ENCODE data around the gene BLOC1S3. TPM values are rescaled to one million over a fixed set of nuclear protein-coding genes. Genes with fewer than 3 reads are reported as not detected.

Gene BLOC1S3
- polyA plus RNA-seq, 1 donor (not counting 4 experiments of a cell fraction or from before 2014, with no cell fraction given), result 5.1 TPM

- H3K9ac ChIP-seq (ENCODE audit: control insufficient read depth, extremely low read depth, insufficient read depth, low read length), result peak overlapping the region; percentile 37
- peaks cover 2% of the 10 kb centered on the region for H4K20me1 ChIP-seq (ENCODE audit: control insufficient read depth, extremely low read depth, insufficient read depth, low read length)
- peak overlapping the region; percentile 5 for H2AFZ ChIP-seq (ENCODE audit: control insufficient read depth, low read length)
- peaks cover 49% of the 10 kb centered on the region for H3K4me1 ChIP-seq (ENCODE audit: control insufficient read depth, extremely low read depth, insufficient read depth, low read length)
- no peaks in the 10 kb centered on the region for H3K9me3 ChIP-seq (ENCODE audit: control insufficient read depth, low read depth, low read length)
- H3K9me1 ChIP-seq (ENCODE audit: control insufficient read depth, extremely low read depth, insufficient read depth, low read length), result no peaks in the 10 kb centered on the region
- no peaks in the 10 kb centered on the region for H3K27me3 ChIP-seq (ENCODE audit: control insufficient read depth, extremely low read depth, insufficient read depth, low read length)
- H3K27ac ChIP-seq (ENCODE audit: control insufficient read depth, insufficient read depth, low read length), result no peak overlapping the region
- peak overlapping the region; percentile 66 for H3K4me2 ChIP-seq (ENCODE audit: control insufficient read depth, extremely low read depth, insufficient read depth, low read depth, low read length)
- dilution Hi-C loops (cut with MboI; ENCODE audit: extremely low pct_ligation_motif_present, low sequenced_read_pairs), result no loop called here
- no peaks in the 10 kb centered on the region for H3K36me3 ChIP-seq (ENCODE audit: control insufficient read depth in 2 of 2, extremely low read depth in 1 of 2, insufficient read depth in 2 of 2, low read length in 2 of 2)
- H3K79me2 ChIP-seq (ENCODE audit: control insufficient read depth, insufficient read depth, low read length), result no peaks in the 10 kb centered on the region
- FAIRE-seq (no peak), DNase-seq (ENCODE audit: low read depth, low spot score) (no peak)
- peak overlapping the region in 2 of 3 experiments; percentile 7 to 22 for H3K4me3 ChIP-seq (ENCODE audit: control insufficient read depth in 2 of 3, extremely low read depth in 1 of 3, insufficient read depth in 2 of 3, low read depth in 1 of 3, low read length in 3 of 3)
- peak; percentile 24 to 69 (median 44) for TF ChIP-seq CTCF (optimal IDR thresholded peaks at IDR 0.05 in 1 of 3, IDR thresholded peaks at IDR 0.05 in 1 of 3, conservative IDR thresholded peaks at IDR 0.05 in 1 of 3; ENCODE audit: extremely low read depth in 1 of 3, insufficient read depth in 2 of 3, low read length in 3 of 3)
- no peak for TF ChIP-seq EZH2 (IDR thresholded peaks at IDR 0.05; ENCODE audit: low read length)
Measured at GRCh38 chr19:45161738-45162607, 16.6 kb upstream of the BLOC1S3 start.

- no peaks in the 10 kb centered on the region for H3K36me3 ChIP-seq (ENCODE audit: control insufficient read depth in 2 of 2, extremely low read depth in 1 of 2, insufficient read depth in 2 of 2, low read length in 2 of 2)
- DNase-seq (ENCODE audit: low read depth, low spot score), result no peak
- peaks cover 2% of the 10 kb centered on the region for H4K20me1 ChIP-seq (ENCODE audit: control insufficient read depth, extremely low read depth, insufficient read depth, low read length)
- H2AFZ ChIP-seq (ENCODE audit: control insufficient read depth, low read length), result peak overlapping the region; percentile 5
- no peak overlapping the region for H3K27ac ChIP-seq (ENCODE audit: control insufficient read depth, insufficient read depth, low read length)
- peak overlapping the region; percentile 37 for H3K9ac ChIP-seq (ENCODE audit: control insufficient read depth, extremely low read depth, insufficient read depth, low read length)
- dilution Hi-C loops (cut with MboI; ENCODE audit: extremely low pct_ligation_motif_present, low sequenced_read_pairs), result no loop called here
- peak overlapping the region; percentile 66 for H3K4me2 ChIP-seq (ENCODE audit: control insufficient read depth, extremely low read depth, insufficient read depth, low read depth, low read length)
- H3K27me3 ChIP-seq (ENCODE audit: control insufficient read depth, extremely low read depth, insufficient read depth, low read length), result no peaks in the 10 kb centered on the region
- H3K9me1 ChIP-seq (ENCODE audit: control insufficient read depth, extremely low read depth, insufficient read depth, low read length), result no peaks in the 10 kb centered on the region
- no peaks in the 10 kb centered on the region for H3K9me3 ChIP-seq (ENCODE audit: control insufficient read depth, low read depth, low read length)
- peak overlapping the region in 2 of 3 experiments; percentile 7 to 22 for H3K4me3 ChIP-seq (ENCODE audit: control insufficient read depth in 2 of 3, extremely low read depth in 1 of 3, insufficient read depth in 2 of 3, low read depth in 1 of 3, low read length in 3 of 3)
- peaks cover 49% of the 10 kb centered on the region for H3K4me1 ChIP-seq (ENCODE audit: control insufficient read depth, extremely low read depth, insufficient read depth, low read length)
- H3K79me2 ChIP-seq (ENCODE audit: control insufficient read depth, insufficient read depth, low read length), result no peaks in the 10 kb centered on the region
- peak; percentile 57 for FAIRE-seq
- TF ChIP-seq EZH2 (IDR thresholded peaks at IDR 0.05; ENCODE audit: low read length) (no peak), CTCF (optimal IDR thresholded peaks at IDR 0.05 in 1 of 3, IDR thresholded peaks at IDR 0.05 in 1 of 3, conservative IDR thresholded peaks at IDR 0.05 in 1 of 3; ENCODE audit: extremely low read depth in 1 of 3, insufficient read depth in 2 of 3, low read length in 3 of 3) (no peak)
Measured at GRCh38 chr19:45162608-45163143, 15.9 kb upstream of the BLOC1S3 start.

All from keratinocyte (primary cell).